ENCODE data around the gene FGF9. TPM values are rescaled to one million over a fixed set of nuclear protein-coding genes. Genes with fewer than 3 reads are reported as not detected.

Gene FGF9
- total and polyA plus RNA-seq, 3 experiments from 2014 or later, result 1.7 to 2.3 (median 2.3) TPM

- peaks cover 6 to 35% of the 10 kb centered on the region in 2 donors for H3K27me3 Mint-ChIP-seq
- CTCF ChIA-PET, result no interaction called here
- H3K27ac ChIP-seq (ENCODE audit: low read depth, low read length), result no peak overlapping the region
- H3K4me3 Mint-ChIP-seq, result no peak overlapping the region
- H3K36me3 Mint-ChIP-seq, result no peaks in the 10 kb centered on the region
- no peaks in the 10 kb centered on the region for H3K4me1 Mint-ChIP-seq
- H3K27ac Mint-ChIP-seq, result no peak overlapping the region
- no peaks in the 10 kb centered on the region for H3K9me3 ChIP-seq (ENCODE audit: low read length)
- H3K36me3 ChIP-seq (ENCODE audit: insufficient read depth, low read length), result no peaks in the 10 kb centered on the region
- DNase-seq, result no peak
- no peak overlapping the region for H3K4me3 ChIP-seq (ENCODE audit: low read length)
- no peaks in the 10 kb centered on the region for H3K27me3 ChIP-seq (ENCODE audit: insufficient read depth, low read length, poor library complexity, severe bottlenecking)
- POLR2A ChIA-PET, result no interaction called here
- H3K9me3 Mint-ChIP-seq, result peaks cover 0 to 2% (median 0%) of the 10 kb centered on the region in 5 donors
- H3K4me1 ChIP-seq (ENCODE audit: insufficient read depth, low read length), result no peaks in the 10 kb centered on the region
These were observed 81.6 kb downstream of the FGF9 start for GRCh38 chr13:21752501-21752900.

GRCh38 chr13:21753117-21753729 is 82.3 kb downstream of the FGF9 start:
- no peak for DNase-seq
- Histone ChIP-seq H3K4me1 (ENCODE audit: insufficient read depth, low read length) (no peaks in the 10 kb centered on the region), H3K9me3 (ENCODE audit: low read length) (no peaks in the 10 kb centered on the region), H3K36me3 (ENCODE audit: insufficient read depth, low read length) (no peaks in the 10 kb centered on the region), H3K4me3 (ENCODE audit: low read length) (no peak overlapping the region), H3K27ac (ENCODE audit: low read depth, low read length) (no peak overlapping the region), H3K27me3 (ENCODE audit: insufficient read depth, low read length, poor library complexity, severe bottlenecking) (no peaks in the 10 kb centered on the region)
- Mint-ChIP-seq H3K9me3 (peaks cover 0 to 2% (median 0%) of the 10 kb centered on the region in 5 donors), H3K27ac (no peak overlapping the region), H3K4me3 (no peak overlapping the region), H3K36me3 (no peaks in the 10 kb centered on the region), H3K27me3 (peaks cover 5 to 31% of the 10 kb centered on the region in 2 donors), H3K4me1 (no peaks in the 10 kb centered on the region)
- CTCF ChIA-PET, result no interaction called here
- POLR2A ChIA-PET, result no interaction called here

Other genes starting within 250 kb of the FGF9 start
- gene ZDHHC20, start 211.8 kb upstream of the FGF9 start, total RNA-seq, result 10 to 100 TPM; 50.4 to 58.8 TPM
- gene ZDHHC20, start 211.8 kb upstream of the FGF9 start, polyA plus RNA-seq, result 35.5 TPM
- 10 to 100 TPM; 36.0 to 38.5 TPM for gene MICU2, start 66.9 kb upstream of the FGF9 start, total RNA-seq
- 47.6 TPM for gene MICU2, start 66.9 kb upstream of the FGF9 start, polyA plus RNA-seq

Data from CD8-positive, alpha-beta memory T cell (primary cell).